HG02840 (cell line): ENCODE data around the gene DDX47.
A peak's percentile ranks its signal among the peaks of the same experiment; 100 is the strongest.
"Not testable (repeated sequence)": the region's sequence is repeated elsewhere in the genome, so short reads cannot be mapped to it uniquely, and the experiment has no call there.

Source experiments
- ATAC-seq: cut with Tn5 transposase; IDR thresholded peaks from one replicate; pipeline ENCODE4 v1.9.1; 2021; ENCODE audit warnings: mild to moderate bottlenecking, moderate library complexity, moderate number of reproducible peaks; ENCODE audit not compliant: unreplicated experiment, low FRiP score

Gene DDX47

DNA sequence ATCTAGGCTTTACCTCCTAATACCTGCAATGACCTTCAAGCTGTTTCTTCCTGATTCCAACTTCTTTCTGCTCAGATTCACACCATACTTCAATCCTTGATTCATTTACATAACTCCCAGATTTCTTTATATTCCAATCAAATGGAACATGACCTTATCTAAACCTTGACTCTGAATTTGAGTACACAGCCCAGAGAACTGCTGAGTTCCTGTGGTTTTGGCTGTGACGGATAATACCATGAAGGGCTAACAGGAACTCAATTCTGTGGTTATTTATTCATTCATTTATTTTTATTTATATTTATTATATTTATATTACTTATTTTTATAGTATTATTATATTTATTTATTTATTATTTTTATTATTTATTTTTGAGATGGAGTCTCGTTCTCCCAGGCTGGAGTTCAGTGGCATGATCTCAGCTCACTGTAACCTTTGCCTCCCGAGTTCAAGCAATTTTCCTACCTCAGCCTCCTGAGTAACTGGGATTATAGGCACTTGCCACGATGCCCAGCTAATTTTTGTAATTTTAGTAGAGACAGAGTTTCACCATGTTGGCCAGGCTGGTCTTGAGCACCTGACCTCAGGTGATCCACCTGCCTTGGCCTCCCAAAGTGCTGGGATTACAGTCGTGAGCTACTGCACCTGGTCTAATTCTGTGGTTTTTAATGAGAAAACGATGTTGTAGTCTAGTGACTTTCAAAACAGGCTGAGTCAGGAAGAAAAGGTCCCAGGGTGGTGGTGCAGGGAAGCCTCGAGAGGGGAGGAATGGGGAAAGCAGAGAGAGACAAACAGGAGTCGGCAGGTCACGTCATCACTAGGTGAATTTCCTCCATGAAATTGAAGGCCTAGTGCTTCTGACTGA, 16.0 kb upstream of the DDX47 start:
- no peak for ATAC-seq

DNA sequence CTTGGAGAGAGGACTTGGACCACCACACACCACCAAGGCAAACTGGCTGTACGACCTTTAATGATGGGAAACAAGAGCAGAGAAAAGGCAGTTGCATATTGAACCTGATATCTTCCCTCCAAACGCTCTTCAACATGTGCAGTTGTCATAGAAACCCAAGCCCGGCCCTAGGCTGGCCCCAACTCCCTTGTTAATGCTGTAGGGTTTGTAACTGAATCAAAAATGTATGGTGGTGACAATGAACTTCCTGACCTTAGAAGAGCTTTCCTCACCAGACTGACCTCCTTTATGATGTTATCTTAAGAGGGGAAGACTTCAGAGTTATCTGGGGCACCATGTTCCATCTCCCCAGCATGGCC, 15.4 kb upstream of the DDX47 start:
- ATAC-seq = no peak

DNA sequence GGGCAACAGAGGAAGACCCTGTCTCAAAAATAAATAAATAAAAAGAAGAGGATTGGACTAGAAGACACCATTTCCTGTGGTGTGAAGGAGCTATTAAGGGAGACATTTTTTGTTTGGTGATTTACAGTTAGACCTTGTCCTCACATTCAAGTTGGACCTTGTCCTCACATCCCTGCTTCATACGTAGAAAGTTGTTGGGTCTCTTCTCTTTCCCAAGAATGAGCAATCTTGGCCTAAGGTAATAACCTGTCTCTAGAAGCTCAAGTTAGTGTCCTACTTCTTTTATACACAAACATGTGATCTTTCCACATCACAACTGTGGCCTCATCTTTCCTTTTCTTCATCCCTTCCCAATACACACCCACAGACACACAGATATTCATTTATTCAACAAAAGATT, 14.7 kb upstream of the DDX47 start:
- no peak for ATAC-seq

- ATAC-seq = no peak
Observed at GRCh38 chr12:12799163-12799920, 13.8 kb upstream of the DDX47 start.

DNA sequence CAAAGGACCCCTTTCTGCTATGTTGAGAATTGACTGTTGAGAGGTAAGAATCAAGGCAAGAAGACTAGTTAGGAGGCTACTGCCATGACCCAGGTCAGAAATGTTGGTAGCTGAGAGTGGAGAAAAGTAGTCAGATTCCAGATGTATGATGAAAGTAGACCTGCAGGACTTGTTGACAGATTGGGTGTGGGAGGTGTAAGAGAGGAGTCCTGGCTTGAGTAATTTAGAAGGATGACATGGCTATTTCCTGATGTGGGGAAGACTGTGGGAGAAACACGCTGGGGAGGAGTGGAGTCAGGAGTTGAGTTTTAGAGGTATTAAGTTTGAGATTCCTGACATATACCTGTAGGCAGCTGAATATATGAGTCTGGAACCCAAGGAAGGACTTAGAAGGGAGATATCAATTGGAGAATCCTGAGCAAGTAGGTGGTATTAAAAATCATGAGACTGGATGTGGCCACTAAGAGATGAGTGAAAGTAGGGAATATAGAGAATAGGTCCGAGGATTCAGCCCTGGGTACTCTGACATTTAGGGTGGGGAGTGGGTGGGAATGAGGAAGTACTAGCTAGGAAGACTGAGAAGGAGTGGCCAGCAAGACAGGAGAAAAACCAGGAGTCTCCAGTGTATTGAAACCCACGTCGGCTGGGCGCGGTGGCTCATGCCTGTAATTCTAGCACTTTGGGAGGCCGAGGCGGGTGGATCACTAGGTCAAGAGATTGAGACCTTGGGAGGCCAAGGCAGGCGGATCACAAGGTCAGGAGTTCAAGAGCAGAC, 12.6 kb upstream of the DDX47 start:
- no peak for ATAC-seq

GRCh38 chr12:12801656-12802055, 11.5 kb upstream of the DDX47 start:
- ATAC-seq = not testable (repeated sequence)

DNA sequence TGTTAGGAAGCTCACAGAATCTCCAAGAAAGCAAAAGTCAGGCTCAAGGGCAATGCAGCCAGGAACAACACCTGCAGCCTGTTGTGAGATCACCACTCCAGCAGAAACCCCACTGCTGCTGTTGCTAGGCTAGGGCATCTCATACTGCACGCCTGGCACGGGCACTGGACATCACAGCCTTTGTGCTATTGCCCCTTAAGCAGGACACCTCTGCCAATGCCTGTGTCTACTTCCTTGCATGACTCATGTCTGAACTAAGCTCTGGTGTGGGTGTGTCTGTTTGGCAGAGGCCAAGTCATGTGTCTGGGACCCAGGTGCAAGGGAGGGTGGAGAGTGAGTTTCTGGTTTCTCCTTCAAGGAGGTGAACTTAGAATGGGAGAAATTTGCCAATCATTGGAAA, 10.0 kb upstream of the DDX47 start:
- peak; percentile 77 for ATAC-seq

DNA sequence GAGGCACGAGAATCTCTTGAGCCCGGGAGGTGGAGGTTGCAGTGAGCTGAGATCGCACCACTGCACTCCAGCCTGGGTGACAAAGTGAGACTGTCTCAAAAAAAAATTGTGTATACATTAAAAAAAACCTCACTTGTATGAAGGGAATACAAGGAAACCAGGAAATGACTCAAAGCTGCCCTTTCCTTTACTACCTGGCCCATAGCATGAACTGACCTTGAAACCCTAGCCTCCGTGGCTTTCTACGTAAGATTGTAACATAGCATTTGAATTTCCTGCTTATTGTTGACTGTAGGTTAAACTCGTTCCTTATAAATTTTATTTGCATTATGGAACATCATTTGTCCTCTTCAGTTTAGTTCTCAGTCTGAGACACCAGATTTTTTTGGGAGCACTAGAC, 9.1 kb upstream of the DDX47 start:
- no peak for ATAC-seq

DNA sequence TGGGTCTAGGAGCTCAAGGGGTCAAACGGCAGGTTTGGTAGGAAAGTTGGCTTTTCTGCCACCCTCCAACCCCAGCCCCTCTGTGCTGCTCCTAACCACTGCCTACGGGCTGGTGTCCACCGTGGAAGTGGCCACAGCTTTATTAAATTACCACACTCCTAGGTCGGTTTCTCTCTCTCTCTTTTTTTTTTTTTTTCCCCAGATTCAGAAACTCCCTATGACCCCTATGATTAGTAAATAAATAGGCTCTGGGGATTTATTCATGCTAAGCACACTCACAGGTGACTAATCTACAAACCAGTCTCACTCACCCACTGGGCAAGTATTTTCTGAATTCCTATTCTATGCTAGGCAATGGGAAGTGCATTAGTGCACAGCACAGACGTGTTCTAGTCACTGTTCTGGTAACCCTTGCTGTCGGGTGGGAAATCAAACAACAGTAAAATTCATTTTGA, 8.7 kb upstream of the DDX47 start:
- ATAC-seq = no peak

GRCh38 chr12:12806784-12807516, 6.2 kb upstream of the DDX47 start:
- no peak for ATAC-seq

- not testable (repeated sequence) for ATAC-seq
Observed at GRCh38 chr12:12807517-12807903, 5.6 kb upstream of the DDX47 start.

DNA sequence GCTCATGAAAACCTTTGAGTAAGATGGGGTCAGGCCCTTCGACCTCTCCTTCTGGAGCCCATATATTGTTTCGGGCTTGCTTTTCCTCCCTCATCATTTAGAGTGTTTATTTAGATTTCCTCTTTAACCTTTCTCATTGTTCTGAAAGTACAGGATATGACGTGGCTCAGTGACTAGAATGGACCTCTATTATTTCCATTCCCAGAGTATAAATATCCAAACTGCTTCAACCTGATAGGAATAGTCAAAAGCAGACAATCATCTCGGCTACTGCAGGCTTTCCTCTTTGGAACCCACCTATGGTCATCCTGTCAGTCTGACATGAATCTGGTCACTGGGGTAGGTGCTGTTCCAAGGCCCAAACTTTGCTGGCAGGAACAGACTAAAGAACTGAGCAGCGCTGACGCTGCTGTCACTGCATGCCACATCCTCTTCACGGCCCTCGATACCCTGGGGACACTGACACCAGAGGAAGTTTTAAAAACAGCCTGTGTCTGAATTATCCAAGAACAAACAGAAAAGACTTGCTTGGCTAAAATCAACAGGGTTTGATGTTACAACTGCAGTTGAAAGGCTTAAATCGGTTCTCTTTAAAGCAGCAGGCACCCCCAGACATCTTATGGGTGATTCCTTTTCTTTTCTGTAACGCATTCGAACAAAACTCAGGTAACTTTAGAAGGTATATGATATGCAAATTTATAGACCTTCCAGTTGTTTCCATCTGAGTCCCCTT, 5.0 kb upstream of the DDX47 start:
- peak; percentile 44 for ATAC-seq

DNA sequence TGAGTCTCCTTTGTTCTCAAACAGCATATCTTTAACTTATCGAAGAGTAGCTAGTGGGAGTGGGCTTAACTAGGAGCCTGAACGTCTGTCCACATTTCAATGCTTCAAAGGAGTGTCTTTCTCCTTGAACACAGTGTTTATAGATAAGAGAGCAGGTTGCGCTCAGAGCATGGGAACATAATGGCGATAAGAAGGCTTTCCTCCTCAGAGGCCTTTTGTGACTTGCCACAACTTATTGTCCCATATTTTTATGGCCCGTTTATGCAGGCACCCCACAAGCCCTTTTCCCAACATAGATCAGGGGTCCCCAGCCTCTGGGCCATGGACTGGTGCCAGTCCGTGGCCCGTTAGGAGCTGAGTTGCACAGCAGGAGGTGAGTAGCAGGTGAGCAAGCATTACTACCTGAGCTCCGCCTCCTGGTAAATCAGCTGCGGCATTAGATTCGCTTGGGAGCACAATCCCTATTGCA, 2.6 kb upstream of the DDX47 start:
- no peak for ATAC-seq

- ATAC-seq = no peak
Observed at GRCh38 chr12:12811343-12811742, 1.8 kb upstream of the DDX47 start.

DNA sequence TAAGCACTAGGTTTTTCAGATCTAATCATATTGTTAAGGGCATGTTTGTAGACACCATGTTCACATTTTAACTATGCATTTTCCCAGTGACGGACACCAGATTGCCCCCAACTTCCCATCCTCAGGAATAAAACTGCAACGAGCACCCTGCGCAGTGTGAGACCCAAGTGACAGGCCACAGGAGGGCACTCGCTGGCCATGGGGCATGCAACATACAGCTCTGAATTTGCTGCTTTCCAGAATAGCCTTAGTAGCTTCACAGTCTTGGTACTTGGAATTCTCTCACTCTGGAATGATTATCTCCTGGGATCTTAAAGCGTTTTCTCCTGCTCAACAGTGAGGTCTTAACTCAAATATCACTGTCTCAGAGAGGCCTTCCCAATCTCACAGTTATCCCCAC, 972 bp upstream of the DDX47 start:
- ATAC-seq = no peak

- no peak for ATAC-seq
Observed at GRCh38 chr12:12812618-12813119, 477 bp upstream of the DDX47 start.

DNA sequence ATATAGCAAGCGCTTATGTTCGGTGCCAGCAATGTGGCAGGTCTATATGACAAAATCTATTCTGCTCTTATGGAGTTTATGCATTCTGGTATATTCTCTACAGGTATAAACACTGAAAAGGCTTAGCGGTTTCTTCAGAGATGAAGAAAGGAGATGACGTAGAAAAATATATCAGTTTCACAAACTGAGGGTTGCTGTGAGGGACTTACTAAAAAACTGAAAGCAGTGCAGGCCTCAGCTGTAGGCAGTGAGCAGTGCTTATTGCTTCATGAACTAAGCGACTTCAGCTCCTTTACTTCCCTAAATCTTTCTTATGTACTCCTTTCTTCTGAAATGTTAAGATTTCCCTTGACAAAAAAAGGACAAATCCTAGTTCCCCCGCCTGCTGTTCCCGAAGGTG, 4.5 kb downstream of the DDX47 start:
- ATAC-seq = no peak

DNA sequence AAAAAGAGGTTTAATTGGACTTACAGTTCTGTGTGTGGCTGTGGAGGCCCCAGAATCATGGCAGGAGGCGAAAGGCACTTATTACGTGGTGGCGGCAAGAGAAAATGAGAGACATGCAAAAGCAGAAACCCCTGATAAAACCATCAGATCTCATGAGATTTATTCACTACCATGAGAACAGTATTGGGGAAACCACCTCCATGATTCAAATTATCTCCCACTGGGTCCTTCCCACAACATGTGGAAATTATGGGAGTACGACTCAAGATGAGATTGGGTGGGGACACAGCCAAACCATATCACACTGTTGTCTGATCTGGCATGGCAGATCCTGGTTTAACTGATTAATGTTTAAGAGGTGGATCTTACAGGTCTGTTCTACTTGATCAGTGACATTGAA, 5.6 kb downstream of the DDX47 start:
- no peak for ATAC-seq

GRCh38 chr12:12819221-12819620, 6.1 kb downstream of the DDX47 start:
- ATAC-seq = no peak
